HT-29 (cell line): ENCODE measurements around the gene TTYH1. TPM values are rescaled to one million over a fixed set of nuclear protein-coding genes. Genes with fewer than 3 reads are reported as not detected.
"Not testable (repeated sequence)": the region's sequence is repeated elsewhere in the genome, so short reads cannot be mapped to it uniquely, and the experiment has no call there.

Experiments used
- DNase-seq: peaks from one replicate; pipeline ENCODE4 v3.0.0-alpha.2; 2015; ENCODE audit warnings: low spot score
- total RNA-seq: library from RNA; depleted of rRNA; stranded (reverse); fragments of >200 nt; shearing (Covaris generic); gene quantifications from 2 replicates; pipeline ENCODE4 v1.2.3, GENCODE V29; 2014

Gene TTYH1
- total RNA-seq, 1 experiment from 2014 or later = not detected

GRCh38 chr19:54439174-54439851 is 24.0 kb downstream of the TTYH1 start:
- peak; percentile 68 for DNase-seq

DNA sequence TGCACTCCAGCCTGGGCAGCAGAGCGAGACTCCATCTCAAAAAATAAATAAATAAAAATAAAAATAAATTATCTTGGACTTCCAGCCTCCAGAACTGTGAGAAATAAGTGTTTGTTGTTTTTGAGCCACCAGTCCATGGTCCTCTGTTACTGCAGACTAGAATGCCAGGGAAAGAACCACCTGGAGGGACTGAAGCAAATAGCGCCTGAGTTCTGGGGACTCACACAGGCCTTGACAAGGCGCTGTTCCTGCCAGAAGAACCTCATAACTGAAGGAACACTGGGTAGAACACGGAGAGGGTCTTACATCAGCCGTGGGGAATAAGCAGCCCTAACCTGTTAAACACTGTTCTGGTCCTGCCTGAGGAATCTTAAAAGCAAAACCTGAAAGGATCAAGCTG is 25.4 kb downstream of the TTYH1 start:
- DNase-seq = no peak

DNA sequence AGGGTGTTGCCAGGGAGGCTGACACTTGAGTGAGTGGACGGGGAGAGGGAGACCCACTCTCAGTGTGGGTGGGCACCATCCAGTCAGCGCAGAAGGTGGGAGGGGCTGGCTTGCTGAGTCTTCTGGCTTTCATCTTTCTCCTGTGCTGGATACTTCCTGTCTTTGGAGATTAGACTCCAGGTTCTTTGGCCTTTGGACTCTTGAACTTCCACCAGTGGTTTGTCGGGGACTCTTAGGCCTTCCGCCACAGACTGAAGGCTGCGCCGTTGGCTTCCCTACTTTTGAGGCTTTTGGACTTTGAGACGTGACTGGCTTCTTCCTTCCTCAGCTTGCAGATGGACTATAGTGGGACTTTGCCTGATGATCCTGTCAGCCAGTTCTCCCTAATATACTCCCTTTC is 29.5 kb downstream of the TTYH1 start:
- DNase-seq = peak; percentile 82

DNA sequence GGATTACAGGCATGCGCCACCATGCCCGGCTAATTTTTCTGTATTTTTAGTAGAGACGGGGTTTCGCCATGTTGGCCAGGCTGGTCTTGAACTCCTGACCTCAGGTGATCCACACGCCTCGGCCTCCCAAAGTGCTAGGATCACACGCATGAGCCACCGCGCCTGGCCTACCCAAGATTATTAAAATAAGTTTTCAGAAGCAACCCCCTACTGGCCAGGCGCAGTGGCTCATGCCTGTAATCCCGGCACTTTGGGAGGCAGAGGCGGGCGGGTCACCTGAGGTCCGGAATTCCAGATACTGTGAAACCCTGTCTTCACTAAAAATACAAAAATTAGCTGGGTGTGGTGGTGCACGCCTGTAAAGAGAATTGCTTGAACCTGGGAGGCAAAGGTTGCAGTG is 31.1 kb downstream of the TTYH1 start:
- DNase-seq = not testable (repeated sequence)

DNA sequence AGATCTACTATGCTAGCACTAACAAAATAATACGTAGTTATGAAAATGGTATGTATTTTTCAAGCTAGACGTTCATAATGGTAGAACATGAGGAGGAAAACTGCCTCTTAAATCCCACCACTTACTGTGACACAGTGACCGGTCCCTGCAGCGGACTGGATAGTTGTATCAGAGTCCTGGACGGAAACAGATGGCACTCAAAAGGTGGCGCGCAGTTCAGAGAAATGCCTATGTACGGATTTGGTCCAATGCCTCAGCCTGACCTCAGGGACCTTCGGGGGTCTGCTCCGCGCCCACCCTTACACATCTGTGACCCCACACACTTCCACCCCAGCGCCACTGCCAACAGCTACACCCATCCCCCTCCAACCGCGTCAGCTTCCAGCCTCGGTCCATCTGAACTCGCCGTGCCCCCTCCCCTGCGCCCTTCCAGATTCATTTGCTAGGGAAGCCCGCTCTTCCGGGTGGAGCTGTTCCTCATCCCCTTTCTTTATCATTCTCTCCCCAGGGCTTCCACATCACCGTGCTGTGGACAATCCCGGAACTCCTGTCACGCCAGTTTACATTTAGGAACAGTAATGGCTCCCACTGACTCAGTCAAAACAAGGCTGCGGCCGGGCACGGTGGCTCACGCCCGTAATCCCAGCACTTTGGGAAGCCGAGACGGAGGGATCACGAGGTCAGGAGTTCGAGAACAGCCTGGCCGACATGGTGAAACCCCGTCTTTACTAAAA is 32.9 kb downstream of the TTYH1 start:
- peak; percentile 72 for DNase-seq

- peak; percentile 99 for DNase-seq
Measured at GRCh38 chr19:54448774-54449700, 33.8 kb downstream of the TTYH1 start, which contains the start of gene LENG8. Gene LENG8 (plus strand): TSS chr19:54449199. CDS start chr19:54451345, 2,146 bp downstream.

GRCh38 chr19:54449701-54450069 is 34.4 kb downstream of the TTYH1 start:
- no peak for DNase-seq

GRCh38 chr19:54451331-54451871 is 36.1 kb downstream of the TTYH1 start:
- no peak for DNase-seq

DNA sequence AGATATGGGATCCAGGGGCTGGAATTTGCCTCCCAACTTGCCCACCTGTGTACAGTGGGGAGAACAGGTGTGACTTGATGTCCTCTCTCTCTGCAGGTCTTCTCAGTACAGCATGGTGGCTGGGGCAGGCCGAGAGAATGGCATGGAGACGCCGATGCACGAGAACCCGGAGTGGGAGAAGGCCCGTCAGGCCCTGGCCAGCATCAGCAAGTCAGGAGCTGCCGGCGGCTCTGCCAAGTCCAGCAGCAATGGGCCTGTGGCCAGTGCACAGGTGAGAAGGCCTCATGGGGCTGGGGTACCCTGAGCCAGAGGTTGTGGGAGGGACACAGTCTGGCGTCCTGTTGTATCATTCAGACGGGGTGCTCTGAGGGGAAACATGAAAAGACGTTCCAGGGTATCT is 36.7 kb downstream of the TTYH1 start:
- no peak for DNase-seq

DNA sequence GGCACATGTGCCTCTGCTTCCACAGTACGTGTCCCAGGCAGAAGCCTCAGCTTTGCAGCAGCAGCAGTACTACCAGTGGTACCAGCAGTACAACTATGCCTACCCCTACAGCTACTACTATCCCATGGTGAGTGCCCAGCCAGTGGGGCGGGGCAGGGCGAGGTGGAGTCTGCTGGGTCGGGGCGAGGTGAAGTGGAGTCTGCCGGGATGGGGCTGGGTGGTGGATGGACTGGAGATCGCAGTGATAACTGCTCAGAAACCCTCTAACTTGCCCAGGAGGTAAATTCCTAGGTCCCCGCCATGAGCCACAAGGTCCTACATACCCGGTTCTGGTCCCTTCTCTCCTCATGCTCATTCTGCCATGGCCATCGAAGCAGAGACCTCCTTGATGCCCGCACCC is 37.4 kb downstream of the TTYH1 start:
- DNase-seq = no peak

DNA sequence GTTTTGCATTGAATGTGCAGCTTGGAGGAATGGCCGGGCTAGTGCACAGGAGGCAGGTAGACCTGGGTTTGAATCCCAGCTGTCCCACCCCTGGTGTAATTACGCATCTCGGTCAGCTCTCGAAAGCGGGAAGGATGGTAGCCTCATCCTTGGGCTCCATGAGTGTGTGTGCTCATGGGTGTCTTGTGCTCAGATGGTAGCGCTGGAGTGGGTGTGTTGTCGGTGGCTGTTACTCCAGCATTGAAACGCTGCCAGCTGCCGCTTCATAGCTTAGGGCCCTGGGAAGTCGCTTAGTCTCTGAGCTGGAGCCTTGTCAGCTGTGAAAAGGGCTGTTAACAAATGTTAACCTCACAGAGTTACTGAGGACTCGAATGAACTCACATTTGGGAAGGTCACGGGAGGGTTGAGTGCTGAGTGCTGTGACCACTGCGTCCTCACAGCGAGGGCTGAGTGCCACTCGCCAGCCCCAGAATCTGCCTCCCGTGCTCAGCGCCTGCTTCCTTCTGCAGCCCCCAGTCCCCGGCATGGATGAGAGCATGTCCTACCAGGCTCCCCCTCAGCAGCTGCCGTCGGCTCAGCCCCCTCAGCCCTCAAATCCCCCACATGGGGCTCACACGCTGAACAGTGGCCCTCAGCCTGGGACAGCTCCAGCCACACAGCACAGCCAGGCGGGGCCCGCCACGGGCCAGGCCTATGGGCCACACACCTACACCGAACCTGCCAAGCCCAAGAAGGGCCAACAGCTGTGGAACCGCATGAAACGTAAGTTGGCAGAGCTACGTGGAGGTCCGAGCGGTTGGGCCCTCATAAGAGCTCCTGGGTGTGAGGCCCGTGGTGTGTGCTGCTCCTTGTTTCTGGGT is 38.9 kb downstream of the TTYH1 start:
- DNase-seq = no peak

- no peak for DNase-seq
Measured at GRCh38 chr19:54454781-54455675, 39.8 kb downstream of the TTYH1 start.

GRCh38 chr19:54455786-54456422 is 40.6 kb downstream of the TTYH1 start:
- no peak for DNase-seq

- DNase-seq = no peak
Measured at GRCh38 chr19:54456423-54457373, 41.4 kb downstream of the TTYH1 start.

GRCh38 chr19:54457773-54458647 is 42.7 kb downstream of the TTYH1 start:
- no peak for DNase-seq

- no peak for DNase-seq
Measured at GRCh38 chr19:54458648-54459281, 43.5 kb downstream of the TTYH1 start.
